GM23338 (cell line): Measurements from ENCODE around the gene SENP6. TPM values are rescaled to one million over a fixed set of nuclear protein-coding genes. Genes with fewer than 3 reads are reported as not detected.

Experiments used
- ATAC-seq: fragments of 200-7000 bp; cut with Tn5 transposase; 3 replicates; pipeline ENCODE4 v1.9.1; 2020
- DNase-seq: peaks from one replicate; pipeline ENCODE4 v3.0.0-alpha.2; 2015; ENCODE audit warnings: low spot score
- H2AFZ ChIP-seq: fragments of 200-600 bp; sonication (generic); 2 replicates; pipeline ENCODE4 v1.8.0; 2016; ENCODE audit warnings: antibody characterized with exemption, mild to moderate bottlenecking, moderate library complexity
- H3F3A ChIP-seq: fragments of 200-600 bp; sonication (generic); replicated peaks from 2 replicates; pipeline ENCODE4 v1.8.0; 2017; ENCODE audit warnings: antibody characterized with exemption, mixed run types, low read depth
- H3K27ac ChIP-seq: fragments of 200-600 bp; sonication (generic); 2 replicates; pipeline ENCODE4 v1.6.1; 2016; ENCODE audit warnings: low read depth
- H3K27me3 ChIP-seq: fragments of 200-600 bp; sonication (generic); 2 replicates; pipeline ENCODE4 v1.8.0; 2016; ENCODE audit warnings: mild to moderate bottlenecking, mixed run types, moderate library complexity; ENCODE audit not compliant: insufficient read depth
- H3K36me3 ChIP-seq: fragments of 200-600 bp; sonication (generic); 2 replicates; pipeline ENCODE4 v1.8.0; 2016; ENCODE audit warnings: mild to moderate bottlenecking; ENCODE audit not compliant: insufficient read depth
- H3K4me1 ChIP-seq: fragments of 200-600 bp; sonication (generic); 2 replicates; pipeline ENCODE4 v1.8.0; 2016; ENCODE audit warnings: mild to moderate bottlenecking, moderate library complexity; ENCODE audit not compliant: insufficient read depth
- H3K4me2 ChIP-seq: fragments of 200-600 bp; sonication (generic); 2 replicates; pipeline ENCODE4 v1.7.1; 2017; ENCODE audit warnings: mixed run types
- H3K4me3 ChIP-seq: fragments of 200-600 bp; sonication (generic); 2 replicates; pipeline ENCODE4 v1.6.1; 2016; ENCODE audit warnings: mixed run types
- H3K79me2 ChIP-seq: fragments of 200-600 bp; sonication (generic); replicated peaks from 2 replicates; pipeline ENCODE4 v1.8.0; 2017; ENCODE audit warnings: mild to moderate bottlenecking; ENCODE audit not compliant: insufficient read depth
- H3K9me2 ChIP-seq: fragments of 200-600 bp; sonication (generic); 2 replicates; pipeline ENCODE4 v1.8.0; 2017; ENCODE audit not compliant: insufficient read depth
- H4K20me1 ChIP-seq: fragments of 200-600 bp; sonication (generic); replicated peaks from 2 replicates; pipeline ENCODE4 v1.8.0; 2017; ENCODE audit warnings: mild to moderate bottlenecking; ENCODE audit not compliant: insufficient read depth
- H3K27ac Mint-ChIP-seq: 2 replicates; pipeline ENCODE4 v1.8.0; 2020; ENCODE audit warnings: inconsistent platforms, mild to moderate bottlenecking, moderate library complexity, mixed read lengths
- H3K27me3 Mint-ChIP-seq: 3 replicates; pipeline ENCODE4 v1.8.0; 2022; ENCODE audit warnings: low read depth, mild to moderate bottlenecking, moderate library complexity, mixed read lengths, inconsistent platforms; ENCODE audit not compliant: insufficient read depth, poor library complexity
- H3K36me3 Mint-ChIP-seq: 3 replicates; pipeline ENCODE4 v1.8.0; 2021; ENCODE audit warnings: low read depth, mild to moderate bottlenecking, inconsistent platforms, moderate library complexity, mixed read lengths
- H3K4me1 Mint-ChIP-seq: 3 replicates; pipeline ENCODE4 v1.8.0; 2020; ENCODE audit warnings: mild to moderate bottlenecking, inconsistent platforms, mixed read lengths
- H3K4me3 Mint-ChIP-seq: 3 replicates; pipeline ENCODE4 v1.8.0; 2021; ENCODE audit warnings: moderate library complexity, mild to moderate bottlenecking, inconsistent platforms, mixed read lengths
- H3K9me3 Mint-ChIP-seq: 3 replicates; pipeline ENCODE4 v1.8.0; 2020; ENCODE audit warnings: moderate library complexity, mild to moderate bottlenecking, inconsistent platforms, mixed read lengths
- CREB1 ChIP-seq: fragments of 250-450 bp; sonication (Bioruptor Pico); IDR thresholded peaks from 2 replicates; pipeline ENCODE4 v1.5.0; 2020; ENCODE audit warnings: low read depth, mild to moderate bottlenecking, moderate library complexity
- ETS1 ChIP-seq: IDR thresholded peaks from 2 replicates; pipeline ENCODE4 v1.6.1; 2016; ENCODE audit warnings: antibody characterized with exemption
- EZH2 ChIP-seq: fragments of 200-600 bp; sonication (generic); IDR thresholded peaks from one replicate; pipeline ENCODE4 v1.8.0; 2017; ENCODE audit warnings: antibody characterized with exemption, mild to moderate bottlenecking, low read depth; ENCODE audit not compliant: unreplicated experiment
- EZH2phosphoT487 ChIP-seq: fragments of 200-600 bp; sonication (generic); IDR thresholded peaks from one replicate; pipeline ENCODE4 v1.8.1; 2018; ENCODE audit warnings: antibody characterized with exemption; ENCODE audit not compliant: unreplicated experiment
- JUNB ChIP-seq: IDR thresholded peaks from one replicate; pipeline ENCODE4 v1.6.1; 2016; ENCODE audit warnings: antibody characterized with exemption; ENCODE audit not compliant: unreplicated experiment
- NANOG ChIP-seq: IDR thresholded peaks from 2 replicates; pipeline ENCODE4 v1.6.1; 2016; ENCODE audit warnings: antibody characterized with exemption, borderline replicate concordance
- POLR2AphosphoS5 ChIP-seq: IDR thresholded peaks from 2 replicates; pipeline ENCODE4 v1.6.1; 2016; ENCODE audit warnings: antibody characterized with exemption, low read depth
- ZNF114 ChIP-seq: fragments of 250-450 bp; sonication (Bioruptor Pico); IDR thresholded peaks from 2 replicates; pipeline ENCODE4 v1.5.0; 2020; ENCODE audit warnings: mild to moderate bottlenecking, moderate library complexity
- ZNF331 ChIP-seq: fragments of 250-450 bp; sonication (Bioruptor Pico); IDR thresholded peaks from 2 replicates; pipeline ENCODE4 v1.5.0; 2020; ENCODE audit warnings: low read depth, mild to moderate bottlenecking, moderate library complexity
- ZNF462 ChIP-seq: fragments of 250-450 bp; sonication (Bioruptor Pico); IDR thresholded peaks from 2 replicates; pipeline ENCODE4 v1.5.0; 2020; ENCODE audit warnings: mild to moderate bottlenecking, moderate library complexity
- polyA plus RNA-seq: library from polyadenylated mRNA; unstranded; fragments of >200 nt; fragmentation: Nextera tagmentation; extraction: Ambion mirVana; gene quantifications from 2 replicates; pipeline ENCODE4 v1.2.1, GENCODE V29; 2016
- total RNA-seq: library from RNA; depleted of rRNA; stranded (reverse); fragments of >200 nt; shearing (Covaris generic); gene quantifications from 2 replicates; pipeline ENCODE4 v1.2.3, GENCODE V29; 2014

The SENP6 gene
- total and polyA plus RNA-seq, 2 experiments from 2014 or later: 66.6 to 114 TPM

GRCh38 chr6:75751443-75751842 lies 149.8 kb downstream of the SENP6 start (continued):
- TF ChIP-seq EZH2phosphoT487 (no peak), ZNF462 (CRISPR knock-in tag) (no peak), CREB1 (no peak)

GRCh38 chr6:75752365-75752764 lies 150.7 kb downstream of the SENP6 start:
- ATAC-seq (no peak), DNase-seq (no peak)
- Histone ChIP-seq H3K4me1 (peaks cover 7% of the 10 kb centered on the region), H3K4me3 (no peak overlapping the region), H4K20me1 (peaks cover 3% of the 10 kb centered on the region; the same call in 1 of the 2 replicates), H3K79me2 (peaks cover 5% of the 10 kb centered on the region; the same call in 1 of the 2 replicates), H3K4me2 (no peak overlapping the region), H3K27ac (no peak overlapping the region), H3K27me3 (peaks cover 19% of the 10 kb centered on the region), H2AFZ (no peak overlapping the region), H3K36me3 (no peaks in the 10 kb centered on the region), H3F3A (no peaks in the 10 kb centered on the region), H3K9me2 (no peaks in the 10 kb centered on the region)
- Mint-ChIP-seq H3K27ac (no peak overlapping the region), H3K9me3 (no peaks in the 10 kb centered on the region), H3K4me1 (peaks cover 9% of the 10 kb centered on the region), H3K36me3 (no peaks in the 10 kb centered on the region), H3K27me3 (peaks cover 20% of the 10 kb centered on the region), H3K4me3 (no peak overlapping the region)
- TF ChIP-seq NANOG: no peak
- no peak for TF ChIP-seq EZH2phosphoT487
- no peak for TF ChIP-seq ETS1
- no peak for TF ChIP-seq JUNB
- TF ChIP-seq ZNF114 (CRISPR knock-in tag): no peak
- TF ChIP-seq ZNF462 (CRISPR knock-in tag): no peak
- no peak for TF ChIP-seq CREB1
- no peak for TF ChIP-seq EZH2
- no peak for TF ChIP-seq ZNF331 (CRISPR knock-in tag)
- TF ChIP-seq POLR2AphosphoS5: no peak
